Stimulated activated effector memory CD8-positive, alpha-beta T cell treated with anti-CD3 and anti-CD28 coated beads, Interleukin-12 subunit alpha, Interleukin-12 subunit beta, amount 100 ng/mL, for 72 hours (primary cell): ENCODE data around the gene EPHA6.

Experiments used
- ATAC-seq: fragments of 150-1000 bp; cut with Tn5 transposase; 2 replicates; pipeline ENCODE4 v1.10.0; 2021
- DNase-seq, 2 donors: peaks; one replicate each; pipeline ENCODE4 v3.0.0; 2021 to 2022; ENCODE audit warnings: low spot score in 2 of 2
- H3K27ac Mint-ChIP-seq: one replicate; pipeline ENCODE4 v1.8.0; 2022; ENCODE audit warnings: mild to moderate bottlenecking, mixed read lengths
- H3K36me3 Mint-ChIP-seq: one replicate; pipeline ENCODE4 v1.8.0; 2022; ENCODE audit warnings: mild to moderate bottlenecking, mixed read lengths
- H3K4me1 Mint-ChIP-seq: one replicate; pipeline ENCODE4 v1.8.0; 2022; ENCODE audit warnings: mixed read lengths
- H3K4me3 Mint-ChIP-seq: one replicate; pipeline ENCODE4 v1.8.0; 2022; ENCODE audit warnings: mild to moderate bottlenecking, mixed read lengths
- H3K9me3 Mint-ChIP-seq: one replicate; pipeline ENCODE4 v1.8.0; 2022; ENCODE audit warnings: mixed read lengths

The EPHA6 gene

DNA sequence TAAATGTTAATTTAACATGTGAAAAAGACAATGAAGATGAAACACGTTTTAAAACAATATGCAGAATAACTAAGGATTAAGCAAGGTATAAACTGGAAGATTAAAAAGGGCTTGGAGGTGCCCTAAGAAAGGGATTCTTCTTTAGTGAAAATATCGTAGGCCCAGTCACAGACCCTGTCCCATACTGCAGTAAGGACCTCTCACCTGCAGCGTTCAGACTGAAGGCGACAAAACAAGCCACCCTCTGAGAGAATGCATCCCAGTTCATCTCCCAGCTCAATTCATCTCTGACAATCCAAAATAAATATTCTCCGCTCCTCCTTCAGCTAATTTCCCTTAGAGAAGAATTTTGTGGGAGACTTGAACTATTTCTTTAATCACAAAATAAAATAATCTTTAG, 847.9 kb downstream of the EPHA6 start:
- no peak for DNase-seq
- Mint-ChIP-seq H3K4me1 (no peaks in the 10 kb centered on the region), H3K4me3 (no peak overlapping the region), H3K36me3 (no peaks in the 10 kb centered on the region), H3K27ac (no peak overlapping the region), H3K9me3 (no peaks in the 10 kb centered on the region)
- no peak for ATAC-seq

GRCh38 chr3:97662762-97663161, 848.4 kb downstream of the EPHA6 start:
- Mint-ChIP-seq H3K4me3 (no peak overlapping the region), H3K4me1 (no peaks in the 10 kb centered on the region)
- no peak for ATAC-seq

GRCh38 chr3:97665896-97666295, 851.5 kb downstream of the EPHA6 start:
- H3K9me3 Mint-ChIP-seq: no peaks in the 10 kb centered on the region
- no peak overlapping the region for H3K27ac Mint-ChIP-seq
- no peak overlapping the region for H3K4me3 Mint-ChIP-seq
- ATAC-seq (no peak), DNase-seq (no peak)
- H3K4me1 Mint-ChIP-seq: no peaks in the 10 kb centered on the region
- H3K36me3 Mint-ChIP-seq: no peaks in the 10 kb centered on the region

More at GRCh38 chr3:97662762-97663161, 848.4 kb downstream of the EPHA6 start:
- H3K36me3 Mint-ChIP-seq: no peaks in the 10 kb centered on the region
- H3K9me3 Mint-ChIP-seq: no peaks in the 10 kb centered on the region
- no peak for DNase-seq
- no peak overlapping the region for H3K27ac Mint-ChIP-seq

- H3K4me1 Mint-ChIP-seq: no peaks in the 10 kb centered on the region
- DNase-seq (no peak), ATAC-seq (no peak)
- no peaks in the 10 kb centered on the region for H3K9me3 Mint-ChIP-seq
- no peaks in the 10 kb centered on the region for H3K36me3 Mint-ChIP-seq
- no peak overlapping the region for H3K4me3 Mint-ChIP-seq
- H3K27ac Mint-ChIP-seq: no peak overlapping the region
These were observed 856.6 kb downstream of the EPHA6 start for GRCh38 chr3:97670952-97671351.

DNA sequence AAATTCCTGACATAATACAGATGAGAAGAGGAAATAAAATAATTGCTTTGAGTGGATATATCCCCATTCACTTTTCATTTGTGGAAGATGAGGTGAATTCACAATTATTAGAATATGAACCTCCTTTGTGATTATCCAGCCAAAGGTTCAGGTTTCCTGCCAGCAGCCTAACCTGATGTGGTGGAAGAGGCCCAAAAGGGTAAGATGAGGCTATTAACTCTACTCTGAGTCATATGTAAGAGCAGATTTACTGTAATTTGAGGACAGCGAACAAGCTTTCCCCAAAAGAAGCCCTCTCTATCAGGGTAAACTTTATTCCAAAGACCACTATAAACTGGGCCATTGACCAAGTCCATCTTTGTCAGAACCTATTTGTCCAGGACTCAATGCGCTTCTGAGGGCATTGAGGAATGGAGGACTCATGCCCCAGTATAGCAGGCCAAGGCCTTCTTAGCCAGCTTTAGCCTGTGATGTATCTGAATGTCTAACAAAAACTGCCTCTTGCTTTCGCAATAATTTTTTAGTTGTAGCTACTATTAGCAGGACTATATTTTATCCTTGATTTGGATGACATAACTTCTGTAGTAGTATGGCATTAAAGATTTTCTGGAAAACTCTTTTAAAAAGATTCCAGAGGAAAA, 859.1 kb downstream of the EPHA6 start:
- no peaks in the 10 kb centered on the region for H3K9me3 Mint-ChIP-seq
- H3K4me3 Mint-ChIP-seq: no peak overlapping the region
- no peak for DNase-seq
- H3K36me3 Mint-ChIP-seq: no peaks in the 10 kb centered on the region
- H3K27ac Mint-ChIP-seq: no peak overlapping the region
- no peaks in the 10 kb centered on the region for H3K4me1 Mint-ChIP-seq
- no peak for ATAC-seq

- DNase-seq: no peak
- no peak overlapping the region for H3K4me3 Mint-ChIP-seq
- ATAC-seq: no peak
These were observed 860.1 kb downstream of the EPHA6 start for GRCh38 chr3:97674461-97674860.

GRCh38 chr3:97680210-97680609, 865.8 kb downstream of the EPHA6 start:
- H3K4me3 Mint-ChIP-seq: no peak overlapping the region
- H3K27ac Mint-ChIP-seq: no peak overlapping the region
- H3K9me3 Mint-ChIP-seq: no peaks in the 10 kb centered on the region
- no peaks in the 10 kb centered on the region for H3K36me3 Mint-ChIP-seq
- ATAC-seq: peak; percentile 31
- H3K4me1 Mint-ChIP-seq: no peaks in the 10 kb centered on the region
- DNase-seq: no peak

More at GRCh38 chr3:97674461-97674860, 860.1 kb downstream of the EPHA6 start:
- H3K4me1 Mint-ChIP-seq: no peaks in the 10 kb centered on the region
- H3K9me3 Mint-ChIP-seq: no peaks in the 10 kb centered on the region
- H3K27ac Mint-ChIP-seq: no peak overlapping the region
- no peaks in the 10 kb centered on the region for H3K36me3 Mint-ChIP-seq

- Mint-ChIP-seq H3K9me3 (no peaks in the 10 kb centered on the region), H3K36me3 (no peaks in the 10 kb centered on the region), H3K27ac (no peak overlapping the region), H3K4me1 (no peaks in the 10 kb centered on the region), H3K4me3 (no peak overlapping the region)
- ATAC-seq (no peak), DNase-seq (no peak)
These were observed 866.3 kb downstream of the EPHA6 start for GRCh38 chr3:97680696-97681095.

DNA sequence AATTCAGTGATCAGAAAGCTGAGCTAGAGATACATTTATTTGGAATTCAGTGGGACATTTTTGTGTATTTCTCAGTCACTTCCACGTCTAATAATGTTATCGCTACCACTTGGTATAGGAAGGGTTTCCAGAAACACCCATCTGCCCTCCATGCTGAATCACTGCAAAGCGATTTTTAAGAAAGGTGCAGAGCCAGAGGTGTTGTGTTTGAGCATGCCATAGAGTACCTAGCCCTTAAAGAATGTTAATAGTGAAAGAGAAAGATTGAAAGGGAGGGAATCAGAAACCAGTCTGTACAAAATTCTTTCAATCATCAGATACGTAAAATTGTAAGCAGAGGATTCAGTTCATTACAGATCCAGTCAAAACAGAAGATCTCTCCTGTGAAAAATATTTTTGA, 870.1 kb downstream of the EPHA6 start:
- no peaks in the 10 kb centered on the region for H3K4me1 Mint-ChIP-seq
- DNase-seq (no peak), ATAC-seq (no peak)
- no peaks in the 10 kb centered on the region for H3K9me3 Mint-ChIP-seq
- H3K36me3 Mint-ChIP-seq: no peaks in the 10 kb centered on the region
- no peak overlapping the region for H3K4me3 Mint-ChIP-seq
- no peak overlapping the region for H3K27ac Mint-ChIP-seq

DNA sequence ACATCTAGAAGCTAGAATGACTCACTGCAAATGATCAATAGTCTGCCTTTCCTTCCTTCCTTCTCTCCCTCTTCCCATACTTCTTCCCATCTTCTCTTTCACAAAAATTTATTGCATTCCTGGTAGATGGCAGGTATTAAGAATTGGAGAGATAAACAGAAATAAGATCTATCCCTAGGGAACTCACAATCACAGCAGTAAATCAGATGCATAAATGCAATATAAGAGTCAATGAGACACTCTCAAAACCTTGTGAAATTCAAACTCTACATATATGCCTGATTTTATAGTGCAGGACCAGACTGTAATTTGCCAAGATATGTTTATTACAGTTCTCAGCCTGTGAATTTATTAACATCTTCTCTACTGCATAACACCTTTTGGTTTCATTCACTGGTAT, 871.9 kb downstream of the EPHA6 start:
- H3K27ac Mint-ChIP-seq: no peak overlapping the region
- no peaks in the 10 kb centered on the region for H3K36me3 Mint-ChIP-seq
- no peaks in the 10 kb centered on the region for H3K9me3 Mint-ChIP-seq
- no peaks in the 10 kb centered on the region for H3K4me1 Mint-ChIP-seq
- ATAC-seq (no peak), DNase-seq (no peak)
- H3K4me3 Mint-ChIP-seq: no peak overlapping the region

DNA sequence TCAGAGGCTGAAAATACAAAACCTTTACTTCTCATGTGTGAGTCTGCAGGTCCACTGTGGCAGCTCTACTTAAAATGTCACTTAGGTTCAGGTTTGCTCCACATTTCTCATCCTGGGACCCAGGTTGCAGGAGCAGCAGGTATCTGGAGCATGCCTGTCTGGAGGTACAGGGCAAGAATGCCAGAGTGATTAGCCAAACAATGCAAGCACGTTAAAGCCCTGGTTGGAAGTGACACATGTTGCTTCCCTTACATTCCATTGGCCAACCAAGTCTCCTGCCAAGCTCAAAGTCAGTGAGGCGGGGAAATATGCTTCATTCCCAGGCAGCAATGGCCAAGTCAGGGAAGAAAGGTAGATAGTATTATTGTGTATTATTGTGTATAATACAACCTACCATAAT, 873.3 kb downstream of the EPHA6 start:
- no peaks in the 10 kb centered on the region for H3K4me1 Mint-ChIP-seq
- H3K4me3 Mint-ChIP-seq: no peak overlapping the region
- DNase-seq (no peak), ATAC-seq (no peak)
- H3K36me3 Mint-ChIP-seq: no peaks in the 10 kb centered on the region
- no peaks in the 10 kb centered on the region for H3K9me3 Mint-ChIP-seq
- no peak overlapping the region for H3K27ac Mint-ChIP-seq

DNA sequence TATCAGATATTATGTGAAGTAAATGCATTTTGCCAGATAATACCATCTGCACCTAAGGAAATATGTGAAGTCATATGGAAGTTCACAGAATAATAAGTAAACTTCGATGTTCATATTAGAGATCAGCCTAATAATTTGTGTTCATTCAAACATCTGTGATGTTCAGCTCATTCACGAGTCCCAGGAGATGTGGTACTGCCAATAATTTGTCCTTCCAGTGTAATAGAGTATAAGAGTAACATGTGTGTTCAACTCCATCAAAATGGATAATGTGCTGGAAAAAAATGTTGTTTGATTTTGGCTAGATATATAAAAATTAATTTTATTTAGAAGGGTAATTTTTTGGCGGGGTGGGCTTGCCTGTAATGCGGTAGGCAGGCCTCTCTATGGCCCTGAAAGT, 874.7 kb downstream of the EPHA6 start:
- H3K9me3 Mint-ChIP-seq: no peaks in the 10 kb centered on the region
- no peak for ATAC-seq
- H3K4me1 Mint-ChIP-seq: no peaks in the 10 kb centered on the region

GRCh38 chr3:97689962-97690361, 875.6 kb downstream of the EPHA6 start:
- Mint-ChIP-seq H3K36me3 (no peaks in the 10 kb centered on the region), H3K9me3 (no peaks in the 10 kb centered on the region), H3K4me3 (no peak overlapping the region), H3K27ac (no peak overlapping the region), H3K4me1 (no peaks in the 10 kb centered on the region)
- ATAC-seq (no peak), DNase-seq (no peak)

More for the DNA sequence above, 874.7 kb downstream of the EPHA6 start:
- Mint-ChIP-seq H3K27ac (no peak overlapping the region), H3K4me3 (no peak overlapping the region), H3K36me3 (no peaks in the 10 kb centered on the region)
- DNase-seq: no peak

- no peak for ATAC-seq
- Mint-ChIP-seq H3K4me3 (no peak overlapping the region), H3K27ac (no peak overlapping the region), H3K4me1 (no peaks in the 10 kb centered on the region), H3K9me3 (no peaks in the 10 kb centered on the region), H3K36me3 (no peaks in the 10 kb centered on the region)
- DNase-seq: no peak
These were observed 877.0 kb downstream of the EPHA6 start for GRCh38 chr3:97691354-97691753.

DNA sequence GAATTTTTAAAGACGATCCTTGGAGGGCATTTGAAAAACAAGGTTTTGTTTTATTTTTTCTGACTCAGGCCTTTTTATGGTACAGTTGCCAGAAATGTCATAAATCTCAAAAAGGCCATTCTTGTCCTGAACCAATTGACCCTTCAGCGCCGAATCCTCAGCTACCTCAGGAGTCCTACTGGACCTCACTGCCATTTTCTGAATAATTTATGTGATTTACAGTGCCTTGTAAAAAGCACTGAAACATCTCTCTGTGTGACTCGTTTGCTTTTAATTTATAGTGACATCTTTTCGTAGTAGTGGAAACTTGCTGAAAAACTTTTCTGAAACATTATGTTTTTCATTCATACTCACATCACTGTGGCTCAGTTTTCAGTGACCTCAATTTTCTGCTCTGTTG, 878.0 kb downstream of the EPHA6 start:
- H3K9me3 Mint-ChIP-seq: no peaks in the 10 kb centered on the region
- H3K27ac Mint-ChIP-seq: no peak overlapping the region
- H3K4me1 Mint-ChIP-seq: no peaks in the 10 kb centered on the region
- H3K4me3 Mint-ChIP-seq: no peak overlapping the region
- ATAC-seq (no peak), DNase-seq (no peak)
- H3K36me3 Mint-ChIP-seq: no peaks in the 10 kb centered on the region

GRCh38 chr3:97692831-97693230, 878.4 kb downstream of the EPHA6 start:
- no peaks in the 10 kb centered on the region for H3K9me3 Mint-ChIP-seq
- H3K36me3 Mint-ChIP-seq: no peaks in the 10 kb centered on the region
- no peak for DNase-seq
- H3K4me3 Mint-ChIP-seq: no peak overlapping the region
- H3K4me1 Mint-ChIP-seq: no peaks in the 10 kb centered on the region
- no peak for ATAC-seq
- no peak overlapping the region for H3K27ac Mint-ChIP-seq

DNA sequence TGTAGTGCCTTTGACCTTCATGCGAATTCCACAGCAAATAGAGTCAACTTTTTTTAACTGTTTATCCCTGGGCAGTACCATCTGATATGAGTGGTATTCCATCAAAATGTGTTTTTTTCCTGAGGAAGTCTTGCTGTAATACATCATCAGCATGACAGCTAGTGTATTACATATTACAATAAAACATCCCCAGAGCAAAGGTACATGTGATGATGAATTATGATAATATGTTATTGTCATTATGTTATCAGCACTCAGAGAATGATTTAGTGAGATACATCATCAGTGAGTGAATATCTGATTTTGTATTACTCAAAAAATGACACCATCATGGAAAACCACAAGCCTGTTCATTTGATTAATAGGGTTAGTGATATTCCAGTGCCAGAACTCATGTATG, 880.5 kb downstream of the EPHA6 start:
- Mint-ChIP-seq H3K4me3 (no peak overlapping the region), H3K27ac (no peak overlapping the region), H3K36me3 (no peaks in the 10 kb centered on the region), H3K9me3 (no peaks in the 10 kb centered on the region), H3K4me1 (no peaks in the 10 kb centered on the region)
- DNase-seq (no peak), ATAC-seq (no peak)
